Lower leg skin (tissue), 4 donors: ENCODE results near the gene OSTN. TPM values are rescaled to one million over a fixed set of nuclear protein-coding genes. Genes with fewer than 3 reads are reported as not detected.

Source experiments
- DNase-seq, 2 donors: peaks; one replicate each; pipeline ENCODE4 v3.0.0-alpha.2; 2019; ENCODE audit warnings: low spot score in 2 of 2
- H3K4me3 ChIP-seq: fragments of 200-600 bp; sonication (generic); 2 replicates; pipeline ENCODE4 v1.5.1; 2017; ENCODE audit warnings: mild to moderate bottlenecking, low read depth; ENCODE audit not compliant: poor library complexity, severe bottlenecking
- CTCF ChIP-seq, 3 donors: fragments of 450-650 bp; IDR thresholded peaks; one replicate each; pipeline ENCODE4 v1.5.1; 2016; ENCODE audit warnings: antibody characterized with exemption in 3 of 3, mild to moderate bottlenecking in 3 of 3, moderate library complexity in 2 of 3
- POLR2A ChIP-seq, 2 donors: fragments of 450-650 bp; IDR thresholded peaks; one replicate each; pipeline ENCODE4 v1.6.1; 2016 to 2017; ENCODE audit warnings: antibody characterized with exemption in 2 of 2, mild to moderate bottlenecking in 1 of 2, moderate library complexity in 1 of 2
- WGBS, 2 donors: methylation state at CpG; one replicate each; pipeline ENCODE4 v1.1.5; 2018; 5-methylcytosine and 5-hydroxymethylcytosine counted together
- intact Hi-C: fragments of 100-400 bp; cut with DNase I; formaldehyde crosslinking; loops from one replicate; pipeline ENCODE4 v1.15.0; 2023; ENCODE audit warnings: low total_unique reads
- total RNA-seq, 4 donors: library from RNA; depleted of rRNA; stranded (reverse); fragments of >200 nt; gene quantifications; one replicate each; pipeline ENCODE4 v1.1.0, GENCODE V29; 2016

The OSTN gene
- total RNA-seq, 4 donors from 2014 or later = not detected

GRCh38 chr3:191220908-191221307 is 21.9 kb downstream of the OSTN start:
- H3K4me3 ChIP-seq = no peak overlapping the region
- WGBS, 2 donors = 84 to 85% methylated on average over 5 of the region's 5 CpGs
- intact Hi-C loops = no loop called here
- no peak for DNase-seq
- TF ChIP-seq POLR2A (IDR thresholded peaks at IDR 0.05) (no peak), CTCF (IDR thresholded peaks at IDR 0.05) (no peak)

- intact Hi-C loops = no loop called here
- DNase-seq = no peak
- no peak overlapping the region for H3K4me3 ChIP-seq
- 91 to 100% methylated on average over 1 of the region's 1 CpG for WGBS, 2 donors
- TF ChIP-seq CTCF (IDR thresholded peaks at IDR 0.05) (no peak), POLR2A (IDR thresholded peaks at IDR 0.05) (no peak)
Measured at GRCh38 chr3:191221638-191222037, 22.6 kb downstream of the OSTN start.

- DNase-seq = no peak
- TF ChIP-seq CTCF (IDR thresholded peaks at IDR 0.05) (no peak), POLR2A (IDR thresholded peaks at IDR 0.05) (no peak)
- H3K4me3 ChIP-seq = no peak overlapping the region
- WGBS, 2 donors = 70% methylated on average over 5 of the region's 5 CpGs
- intact Hi-C loops = no loop called here
Measured at GRCh38 chr3:191227541-191227940, 28.5 kb downstream of the OSTN start.

- no peak for TF ChIP-seq CTCF (IDR thresholded peaks at IDR 0.05)
- no peak for TF ChIP-seq POLR2A (IDR thresholded peaks at IDR 0.05)
- no peak for DNase-seq
- intact Hi-C loops = no loop called here
- 85 to 86% methylated on average over 9 of the region's 9 CpGs for WGBS, 2 donors
- no peak overlapping the region for H3K4me3 ChIP-seq
Measured at GRCh38 chr3:191234216-191234615, 35.2 kb downstream of the OSTN start.

- no peak for TF ChIP-seq POLR2A (IDR thresholded peaks at IDR 0.05)
- no peak for TF ChIP-seq CTCF (IDR thresholded peaks at IDR 0.05)
- no peak for DNase-seq
- 64 to 75% methylated on average over 4 of the region's 4 CpGs for WGBS, 2 donors
- intact Hi-C loops = no loop called here
- H3K4me3 ChIP-seq = no peak overlapping the region
Measured at GRCh38 chr3:191235331-191236314, 36.6 kb downstream of the OSTN start.
